ENCODE data around the gene PAN3.
"Not testable (repeated sequence)": the region's sequence is repeated elsewhere in the genome, so short reads cannot be mapped to it uniquely, and the experiment has no call there.

Gene PAN3, protein sequence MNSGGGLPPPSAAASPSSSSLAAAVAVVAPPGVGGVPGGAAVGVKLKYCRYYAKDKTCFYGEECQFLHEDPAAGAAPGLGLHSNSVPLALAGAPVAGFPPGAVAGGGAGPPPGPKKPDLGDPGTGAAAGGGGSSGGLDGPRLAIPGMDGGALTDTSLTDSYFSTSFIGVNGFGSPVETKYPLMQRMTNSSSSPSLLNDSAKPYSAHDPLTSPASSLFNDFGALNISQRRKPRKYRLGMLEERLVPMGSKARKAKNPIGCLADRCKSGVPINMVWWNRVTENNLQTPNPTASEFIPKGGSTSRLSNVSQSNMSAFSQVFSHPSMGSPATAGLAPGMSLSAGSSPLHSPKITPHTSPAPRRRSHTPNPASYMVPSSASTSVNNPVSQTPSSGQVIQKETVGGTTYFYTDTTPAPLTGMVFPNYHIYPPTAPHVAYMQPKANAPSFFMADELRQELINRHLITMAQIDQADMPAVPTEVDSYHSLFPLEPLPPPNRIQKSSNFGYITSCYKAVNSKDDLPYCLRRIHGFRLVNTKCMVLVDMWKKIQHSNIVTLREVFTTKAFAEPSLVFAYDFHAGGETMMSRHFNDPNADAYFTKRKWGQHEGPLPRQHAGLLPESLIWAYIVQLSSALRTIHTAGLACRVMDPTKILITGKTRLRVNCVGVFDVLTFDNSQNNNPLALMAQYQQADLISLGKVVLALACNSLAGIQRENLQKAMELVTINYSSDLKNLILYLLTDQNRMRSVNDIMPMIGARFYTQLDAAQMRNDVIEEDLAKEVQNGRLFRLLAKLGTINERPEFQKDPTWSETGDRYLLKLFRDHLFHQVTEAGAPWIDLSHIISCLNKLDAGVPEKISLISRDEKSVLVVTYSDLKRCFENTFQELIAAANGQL

GRCh38 chr13:28138012-28138755, at the start of gene PAN3:
Gene PAN3, plus strand, starts transcription at chr13:28138545. Its CDS starts 113 bp downstream, at chr13:28138658.
- DNase-seq (ENCODE audit: low read depth): peak; percentile 80

DNA sequence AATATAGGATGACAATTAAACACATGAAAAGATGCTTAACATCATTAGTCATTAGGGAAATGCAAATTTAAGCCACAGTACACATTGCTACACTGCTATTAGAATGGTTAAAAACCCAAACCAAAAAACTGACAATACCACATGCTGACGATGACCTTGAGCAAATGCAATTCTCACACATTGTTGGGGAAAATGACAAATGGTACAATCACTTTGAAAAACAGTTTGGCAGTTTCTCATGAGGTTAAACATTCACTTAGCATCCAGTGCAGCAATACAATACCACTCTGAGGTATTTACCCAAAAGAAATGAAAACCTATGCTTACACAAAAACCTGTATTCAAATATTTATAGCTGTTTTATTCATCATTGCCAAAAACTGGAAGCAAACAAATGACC, 49.3 kb upstream of the PAN3 start:
- DNase-seq (ENCODE audit: low read depth): no peak

GRCh38 chr13:28092431-28092830, 45.9 kb upstream of the PAN3 start:
- no peak for DNase-seq (ENCODE audit: low read depth)

GRCh38 chr13:28093881-28094280, 44.5 kb upstream of the PAN3 start:
- DNase-seq (ENCODE audit: low read depth): no peak

- no peak for DNase-seq (ENCODE audit: low read depth)
These were observed 44.0 kb upstream of the PAN3 start for GRCh38 chr13:28094306-28094705.

GRCh38 chr13:28097503-28097902, 40.8 kb upstream of the PAN3 start:
- DNase-seq (ENCODE audit: low read depth): no peak

DNA sequence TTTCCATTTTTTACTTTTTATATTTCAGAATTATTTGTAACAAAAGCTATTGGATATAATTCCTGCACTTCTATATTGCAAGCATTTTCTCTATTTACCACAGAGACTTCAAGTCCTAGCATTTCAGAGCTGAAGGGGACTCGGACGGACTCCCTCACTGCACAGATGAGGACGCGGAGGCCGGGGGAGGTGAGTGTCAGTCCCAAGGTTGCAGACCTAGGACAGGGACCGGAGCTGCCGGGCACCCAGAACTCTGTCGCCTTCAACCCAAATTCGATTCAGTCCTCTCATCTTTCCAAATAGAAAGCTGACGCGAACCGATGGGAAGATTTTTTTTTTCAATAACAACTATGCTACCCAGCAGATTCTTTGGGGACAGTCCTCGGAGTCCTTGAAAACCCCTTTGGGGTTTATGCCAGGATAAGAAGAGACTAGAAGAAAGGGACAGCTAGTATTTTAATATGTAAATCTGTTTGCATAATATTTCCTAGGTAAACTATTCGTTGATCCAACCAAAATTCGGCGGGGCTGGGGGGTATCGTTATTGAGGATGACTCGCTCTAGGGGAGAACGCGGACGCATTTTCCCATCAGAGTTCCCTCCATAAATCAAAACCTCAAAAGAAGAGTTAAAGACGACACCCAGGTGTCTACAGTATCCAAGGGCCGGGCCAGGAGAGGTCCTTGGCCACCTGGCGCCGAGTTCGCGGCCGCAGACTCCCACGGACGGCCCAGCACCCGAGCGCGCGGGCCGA, 38.8 kb upstream of the PAN3 start:
- no peak for DNase-seq (ENCODE audit: low read depth)

GRCh38 chr13:28100150-28101121, 37.9 kb upstream of the PAN3 start, which contains the start of gene FLT3:
Gene FLT3, minus strand, starts transcription at chr13:28100576. Its CDS starts 66 bp downstream, at chr13:28100510.
- DNase-seq (ENCODE audit: low read depth): no peak

DNA sequence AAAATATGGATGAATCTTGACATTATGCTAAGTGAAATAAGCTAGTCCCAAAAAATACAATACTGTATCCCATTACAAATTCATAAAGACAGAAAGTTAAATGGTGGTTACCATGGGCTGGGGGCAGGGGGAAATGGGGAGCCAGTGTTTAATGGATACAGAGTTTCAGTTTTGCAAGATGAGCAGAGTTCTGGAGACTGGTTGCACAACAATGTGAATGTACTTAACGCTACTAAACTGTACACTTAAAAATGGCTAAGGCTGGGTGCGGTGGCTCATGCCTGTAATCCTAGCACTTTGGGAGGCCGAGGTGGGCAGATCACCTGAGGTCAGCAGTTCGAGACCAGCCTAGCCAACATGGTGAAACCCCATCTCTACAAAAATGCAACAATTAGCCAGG, 36.5 kb upstream of the PAN3 start:
- not testable (repeated sequence) for DNase-seq (ENCODE audit: low read depth)

- no peak for DNase-seq (ENCODE audit: low read depth)
These were observed 31.4 kb upstream of the PAN3 start for GRCh38 chr13:28106976-28107375.

DNA sequence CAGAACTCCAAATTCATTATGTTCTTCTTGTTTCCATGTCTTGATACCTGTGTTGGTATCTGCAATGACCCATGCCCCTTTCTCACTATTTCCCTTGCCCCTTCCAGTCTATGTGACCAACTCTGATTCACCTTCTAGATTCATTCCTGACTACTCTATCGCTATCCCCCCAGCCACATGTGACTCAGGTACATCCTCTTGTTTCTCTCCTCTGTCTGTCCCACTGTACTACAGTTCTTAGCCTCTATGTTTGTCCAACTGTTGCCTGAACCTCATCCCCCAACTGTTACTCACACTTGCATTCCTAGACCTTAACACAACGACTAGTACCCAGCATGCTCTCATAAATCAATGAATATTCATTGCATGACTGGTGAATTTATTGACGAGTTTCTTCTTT, 27.9 kb upstream of the PAN3 start:
- DNase-seq (ENCODE audit: low read depth): no peak

GRCh38 chr13:28116736-28117135, 21.6 kb upstream of the PAN3 start:
- DNase-seq (ENCODE audit: low read depth): no peak

DNA sequence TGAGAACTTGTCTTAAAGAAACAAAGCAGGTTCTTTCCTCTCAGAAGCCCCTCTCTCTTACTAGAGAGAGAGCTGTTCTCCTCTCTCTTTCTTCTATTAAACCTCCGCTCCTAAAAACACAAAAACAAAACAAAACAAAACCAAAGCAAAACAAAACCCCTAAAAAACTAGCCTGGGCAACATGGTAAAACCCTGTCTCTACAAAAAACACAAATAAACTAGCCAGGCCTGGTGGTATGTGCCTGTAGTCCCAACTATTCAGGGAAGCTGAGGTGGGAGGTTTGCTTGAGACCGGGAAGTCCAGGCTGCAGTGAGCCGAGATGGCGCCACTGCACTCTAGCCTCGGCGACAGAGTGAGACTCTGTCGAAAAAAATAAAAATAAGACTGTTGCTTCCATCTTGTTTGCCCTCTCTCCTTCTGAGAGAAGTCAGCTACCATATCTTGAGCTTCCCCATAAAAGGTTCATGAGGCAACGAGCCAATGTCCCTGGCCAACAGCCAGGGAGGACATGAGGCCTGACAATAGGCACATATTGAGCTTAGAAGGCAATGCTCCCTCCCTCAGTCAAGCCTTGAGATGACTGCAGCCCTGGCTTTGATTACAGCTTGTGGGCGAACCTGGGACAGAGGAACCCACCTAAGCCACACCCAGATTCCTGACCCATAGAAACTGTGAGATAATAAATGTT, 20.5 kb upstream of the PAN3 start:
- DNase-seq (ENCODE audit: low read depth): no peak

DNA sequence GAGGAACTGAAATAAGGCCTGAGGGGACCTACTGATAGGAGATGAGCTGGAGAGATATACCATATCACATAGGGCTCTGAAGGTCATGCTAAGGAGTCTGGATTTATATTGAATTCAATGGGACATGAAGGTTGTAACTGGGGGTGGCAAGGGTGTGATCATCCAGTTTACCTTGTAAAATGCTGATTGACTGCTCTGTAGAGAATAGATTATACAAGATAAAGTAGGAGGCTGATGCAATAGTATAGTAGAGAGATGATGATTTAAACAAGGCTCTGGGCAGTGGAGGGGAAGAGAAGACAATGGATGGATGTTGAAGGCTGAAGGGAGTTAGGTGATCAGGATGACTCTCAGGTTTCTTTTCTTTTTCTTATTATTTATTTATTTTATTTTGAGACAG, 18.0 kb upstream of the PAN3 start:
- DNase-seq (ENCODE audit: low read depth): no peak

GRCh38 chr13:28121224-28121623, 17.1 kb upstream of the PAN3 start:
- DNase-seq (ENCODE audit: low read depth): no peak

- no peak for DNase-seq (ENCODE audit: low read depth)
These were observed 10.3 kb upstream of the PAN3 start for GRCh38 chr13:28128030-28128429.

GRCh38 chr13:28128926-28129325, 9.4 kb upstream of the PAN3 start:
- DNase-seq (ENCODE audit: low read depth): no peak

- DNase-seq (ENCODE audit: low read depth): no peak
These were observed 8.2 kb upstream of the PAN3 start for GRCh38 chr13:28129911-28130693.

DNA sequence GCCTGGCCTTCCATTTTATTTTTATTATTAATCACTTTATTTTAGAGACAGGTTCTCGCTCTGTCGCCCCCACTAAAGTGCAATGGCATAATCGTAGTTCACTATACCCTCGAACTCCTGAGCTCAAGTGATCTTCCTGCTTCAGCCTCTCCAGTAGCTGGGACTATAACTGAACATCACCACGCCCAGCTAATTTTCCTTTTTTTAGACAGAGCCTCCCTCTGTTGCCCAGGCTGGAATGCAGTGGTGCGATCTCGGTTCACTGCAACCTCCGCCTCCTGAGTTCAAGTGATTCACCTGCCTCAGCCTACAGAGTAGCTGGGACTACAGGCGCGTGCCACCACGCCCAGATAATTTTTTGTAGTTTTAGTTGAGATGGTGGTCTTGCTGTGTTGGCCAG, 6.7 kb upstream of the PAN3 start:
- no peak for DNase-seq (ENCODE audit: low read depth)

Data from stimulated activated CD8-positive, alpha-beta memory T cell treated with anti-CD3 and anti-CD28 coated beads, Interleukin-15, amount 100 ng/mL, for 1 hour (primary cell).